Fibroblast of lung (primary cell): Measurements from ENCODE around the gene C1QTNF9B. TPM values are rescaled to one million over a fixed set of nuclear protein-coding genes. Genes with fewer than 3 reads are reported as not detected.

Source experiments
- DNase-seq, 2 donors: peaks; one replicate each; pipeline versions ENCODE4 v3.0.0 to v3.0.0-alpha.2; 2010; ENCODE audit warnings: low read depth in 2 of 2
- H2AFZ ChIP-seq: 2 replicates; pipeline ENCODE4 v1.5.1; 2012; ENCODE audit warnings: low read length, control low read depth, inconsistent platforms
- H3K27ac ChIP-seq: 2 replicates; pipeline ENCODE4 v1.5.1; 2011; ENCODE audit warnings: low read length, control low read depth; ENCODE audit not compliant: insufficient read depth
- H3K27me3 ChIP-seq: 2 replicates; pipeline ENCODE4 v1.5.1; 2011; ENCODE audit warnings: mild to moderate bottlenecking, low read length; ENCODE audit not compliant: control insufficient read depth, insufficient read depth
- H3K36me3 ChIP-seq: 2 replicates; pipeline ENCODE4 v1.5.1; 2011; ENCODE audit warnings: low read length; ENCODE audit not compliant: control insufficient read depth, insufficient read depth
- H3K4me1 ChIP-seq: 2 replicates; pipeline ENCODE4 v1.5.1; 2011; ENCODE audit warnings: low read length; ENCODE audit not compliant: control insufficient read depth, insufficient read depth; ENCODE audit errors: extremely low read depth
- H3K4me2 ChIP-seq: 2 replicates; pipeline ENCODE4 v1.5.1; 2011; ENCODE audit warnings: low read length, control low read depth; ENCODE audit not compliant: insufficient read depth; ENCODE audit errors: extremely low read depth
- H3K4me3 ChIP-seq, 4 experiments: fragments of 200-600 bp in 1 of 4; sonication (generic) in 1 of 4; replicated peaks in 1 of 4; 2 replicates each; pipeline ENCODE4 v1.5.1; 2011 to 2016; ENCODE audit warnings: low read length in 4 of 4, low read depth in 3 of 4, mild to moderate bottlenecking in 3 of 4, control low read depth in 2 of 4, inconsistent platforms in 1 of 4, mixed read lengths in 1 of 4; ENCODE audit not compliant: insufficient read depth in 1 of 4; ENCODE audit errors: control extremely low read depth in 1 of 4
- H3K79me2 ChIP-seq: 2 replicates; pipeline ENCODE4 v1.5.1; 2012; ENCODE audit warnings: mild to moderate bottlenecking, low read length, inconsistent platforms; ENCODE audit not compliant: control insufficient read depth, insufficient read depth
- H3K9ac ChIP-seq: 2 replicates; pipeline ENCODE4 v1.5.1; 2011; ENCODE audit warnings: mild to moderate bottlenecking, low read length, control low read depth; ENCODE audit not compliant: insufficient read depth
- H3K9me3 ChIP-seq: 2 replicates; pipeline ENCODE4 v1.5.1; 2012; ENCODE audit warnings: low read depth, low read length; ENCODE audit not compliant: control insufficient read depth, insufficient read depth
- H4K20me1 ChIP-seq: 2 replicates; pipeline ENCODE4 v1.5.1; 2011; ENCODE audit warnings: low read length; ENCODE audit not compliant: control insufficient read depth, insufficient read depth; ENCODE audit errors: extremely low read depth
- EZH2 ChIP-seq: IDR thresholded peaks from 2 replicates; pipeline ENCODE4 v1.5.1; 2012; ENCODE audit warnings: low read length, control low read depth, mild to moderate bottlenecking; ENCODE audit errors: missing control alignments
- polyA plus RNA-seq, 2 donors: library from polyadenylated mRNA; depleted of rRNA in 1 of 2; stranded (reverse) in 1 of 2; unstranded in 1 of 2; fragments of >200 nt; gene quantifications; 2 replicates each; pipeline ENCODE4 v1.2.1, GENCODE V29; 2011 to 2012; ENCODE audit warnings: missing spikeins in 1 of 2
- total RNA-seq: library from RNA; depleted of rRNA; stranded (reverse); fragments of >200 nt; gene quantifications from 2 replicates; pipeline ENCODE4 v1.2.1, GENCODE V29; 2014
- TF ChIP-seq, protein P1 (sequence below), 2 donors: IDR thresholded peaks in 1 of 2; conservative IDR thresholded peaks in 1 of 2; 1 replicate in 1 of 2; 2 replicates in 1 of 2; pipeline ENCODE4 v1.5.1; 2011 to 2012; ENCODE audit warnings: low read length in 2 of 2, control low read depth in 1 of 2, inconsistent platforms in 1 of 2, low read depth in 1 of 2, mild to moderate bottlenecking in 1 of 2

The C1QTNF9B gene
- total and polyA plus RNA-seq, 2 donors (not counting 1 experiment from before 2014, with no cell fraction given): 0.83 to 1.1 TPM

DNA sequence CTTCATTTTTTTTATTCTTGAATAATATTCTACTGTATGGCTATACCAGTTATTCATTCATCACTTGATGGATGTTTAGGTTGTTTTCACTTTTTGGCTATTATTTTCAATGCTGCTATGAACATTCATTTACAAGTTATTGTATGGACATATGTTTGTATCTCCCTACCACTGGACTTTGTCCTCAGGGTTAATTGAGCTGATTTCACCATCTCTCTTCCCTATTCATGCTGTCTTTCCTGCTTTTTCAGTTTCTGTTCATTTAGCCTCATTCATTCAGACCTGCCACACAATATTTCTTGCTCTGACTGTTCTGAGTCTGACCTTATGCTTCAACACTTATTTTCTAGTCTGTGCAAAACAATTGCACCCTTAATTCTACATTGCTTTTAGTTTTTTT, 12.3 kb upstream of the C1QTNF9B start:
- H3K36me3 ChIP-seq: no peaks in the 10 kb centered on the region
- DNase-seq: no peak
- no peak for TF ChIP-seq EZH2
- TF ChIP-seq, protein P1, sequence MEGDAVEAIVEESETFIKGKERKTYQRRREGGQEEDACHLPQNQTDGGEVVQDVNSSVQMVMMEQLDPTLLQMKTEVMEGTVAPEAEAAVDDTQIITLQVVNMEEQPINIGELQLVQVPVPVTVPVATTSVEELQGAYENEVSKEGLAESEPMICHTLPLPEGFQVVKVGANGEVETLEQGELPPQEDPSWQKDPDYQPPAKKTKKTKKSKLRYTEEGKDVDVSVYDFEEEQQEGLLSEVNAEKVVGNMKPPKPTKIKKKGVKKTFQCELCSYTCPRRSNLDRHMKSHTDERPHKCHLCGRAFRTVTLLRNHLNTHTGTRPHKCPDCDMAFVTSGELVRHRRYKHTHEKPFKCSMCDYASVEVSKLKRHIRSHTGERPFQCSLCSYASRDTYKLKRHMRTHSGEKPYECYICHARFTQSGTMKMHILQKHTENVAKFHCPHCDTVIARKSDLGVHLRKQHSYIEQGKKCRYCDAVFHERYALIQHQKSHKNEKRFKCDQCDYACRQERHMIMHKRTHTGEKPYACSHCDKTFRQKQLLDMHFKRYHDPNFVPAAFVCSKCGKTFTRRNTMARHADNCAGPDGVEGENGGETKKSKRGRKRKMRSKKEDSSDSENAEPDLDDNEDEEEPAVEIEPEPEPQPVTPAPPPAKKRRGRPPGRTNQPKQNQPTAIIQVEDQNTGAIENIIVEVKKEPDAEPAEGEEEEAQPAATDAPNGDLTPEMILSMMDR (conservative IDR thresholded peaks at IDR 0.05 in 1 of 2, IDR thresholded peaks at IDR 0.05 in 1 of 2; ENCODE audit: low read depth in 1 of 2, low read length in 2 of 2): no peak
- H3K79me2 ChIP-seq: no peaks in the 10 kb centered on the region
- no peaks in the 10 kb centered on the region for H3K9me3 ChIP-seq
- no peaks in the 10 kb centered on the region for H3K4me1 ChIP-seq
- H3K4me2 ChIP-seq: no peak overlapping the region
- H3K9ac ChIP-seq: no peak overlapping the region
- no peaks in the 10 kb centered on the region for H3K27me3 ChIP-seq
- H3K27ac ChIP-seq: no peak overlapping the region
- H4K20me1 ChIP-seq: no peaks in the 10 kb centered on the region
- no peak overlapping the region for H2AFZ ChIP-seq
- no peak overlapping the region for H3K4me3 ChIP-seq

- no peaks in the 10 kb centered on the region for H3K27me3 ChIP-seq
- H3K36me3 ChIP-seq: no peaks in the 10 kb centered on the region
- no peak overlapping the region for H3K4me3 ChIP-seq
- no peak overlapping the region for H3K4me2 ChIP-seq
- H3K27ac ChIP-seq: no peak overlapping the region
- H3K9me3 ChIP-seq: no peaks in the 10 kb centered on the region
- H2AFZ ChIP-seq: no peak overlapping the region
- H3K9ac ChIP-seq: no peak overlapping the region
- TF ChIP-seq EZH2: no peak
- TF ChIP-seq, protein P1 (conservative IDR thresholded peaks at IDR 0.05 in 1 of 2, IDR thresholded peaks at IDR 0.05 in 1 of 2; ENCODE audit: low read depth in 1 of 2, low read length in 2 of 2): no peak
- H3K79me2 ChIP-seq: no peaks in the 10 kb centered on the region
- peaks cover 6% of the 10 kb centered on the region for H3K4me1 ChIP-seq
- H4K20me1 ChIP-seq: no peaks in the 10 kb centered on the region
- DNase-seq: peak; percentile 16 to 32
Measured at GRCh38 chr13:23905766-23906165, 8.5 kb upstream of the C1QTNF9B start.

- no peak overlapping the region for H3K27ac ChIP-seq
- H3K9me3 ChIP-seq: no peaks in the 10 kb centered on the region
- H3K27me3 ChIP-seq: no peaks in the 10 kb centered on the region
- TF ChIP-seq, protein P1 (conservative IDR thresholded peaks at IDR 0.05 in 1 of 2, IDR thresholded peaks at IDR 0.05 in 1 of 2; ENCODE audit: low read depth in 1 of 2, low read length in 2 of 2): no peak
- no peak for TF ChIP-seq EZH2
- no peaks in the 10 kb centered on the region for H3K36me3 ChIP-seq
- H4K20me1 ChIP-seq: no peaks in the 10 kb centered on the region
- no peak overlapping the region for H3K4me3 ChIP-seq
- DNase-seq: no peak
- no peak overlapping the region for H2AFZ ChIP-seq
- H3K4me2 ChIP-seq: no peak overlapping the region
- H3K9ac ChIP-seq: no peak overlapping the region
- no peaks in the 10 kb centered on the region for H3K79me2 ChIP-seq
- H3K4me1 ChIP-seq: peaks cover 11% of the 10 kb centered on the region
Measured at GRCh38 chr13:23903906-23904280, 6.6 kb upstream of the C1QTNF9B start.
